ENCODE data around the gene IL19. TPM values are rescaled to one million over a fixed set of nuclear protein-coding genes. Genes with fewer than 3 reads are reported as not detected.

IL19 gene
- total RNA-seq, 1 donor from 2014 or later = not detected

- H3K27me3 Mint-ChIP-seq = peaks cover 15% of the 10 kb centered on the region
- H3K9me3 Mint-ChIP-seq (ENCODE audit: low read depth) = no peaks in the 10 kb centered on the region
- no peak overlapping the region for H3K4me3 Mint-ChIP-seq (ENCODE audit: low read depth)
- H3K4me1 Mint-ChIP-seq (ENCODE audit: low read depth) = no peaks in the 10 kb centered on the region
- no peak for DNase-seq (ENCODE audit: low spot score, unreplicated experiment)
- H3K36me3 Mint-ChIP-seq (ENCODE audit: insufficient read depth) = no peaks in the 10 kb centered on the region
- no peak overlapping the region for H3K27ac Mint-ChIP-seq
- peak; percentile 63 for TF ChIP-seq CTCF (IDR thresholded peaks at IDR 0.05; ENCODE audit: unreplicated experiment)
Observed at GRCh38 chr1:206797534-206798383, 27.2 kb downstream of the IL19 start.

- no peak for TF ChIP-seq CTCF (IDR thresholded peaks at IDR 0.05; ENCODE audit: unreplicated experiment)
- Mint-ChIP-seq H3K27ac (no peak overlapping the region), H3K9me3 (ENCODE audit: low read depth) (no peaks in the 10 kb centered on the region), H3K4me1 (ENCODE audit: low read depth) (no peaks in the 10 kb centered on the region), H3K36me3 (ENCODE audit: insufficient read depth) (no peaks in the 10 kb centered on the region), H3K4me3 (ENCODE audit: low read depth) (no peak overlapping the region), H3K27me3 (peaks cover 18% of the 10 kb centered on the region)
- no peak for DNase-seq (ENCODE audit: low spot score, unreplicated experiment)
Observed at GRCh38 chr1:206798384-206798996, 27.9 kb downstream of the IL19 start.

- H3K4me1 Mint-ChIP-seq (ENCODE audit: low read depth) = no peaks in the 10 kb centered on the region
- no peak overlapping the region for H3K27ac Mint-ChIP-seq
- H3K9me3 Mint-ChIP-seq (ENCODE audit: low read depth) = no peaks in the 10 kb centered on the region
- no peak overlapping the region for H3K4me3 Mint-ChIP-seq (ENCODE audit: low read depth)
- no peak for TF ChIP-seq CTCF (IDR thresholded peaks at IDR 0.05; ENCODE audit: unreplicated experiment)
- no peaks in the 10 kb centered on the region for H3K36me3 Mint-ChIP-seq (ENCODE audit: insufficient read depth)
- H3K27me3 Mint-ChIP-seq = peaks cover 17% of the 10 kb centered on the region
- no peak for DNase-seq (ENCODE audit: low spot score, unreplicated experiment)
Observed at GRCh38 chr1:206799311-206799710, 28.7 kb downstream of the IL19 start.

- H3K27ac Mint-ChIP-seq = no peak overlapping the region
- no peak for TF ChIP-seq CTCF (IDR thresholded peaks at IDR 0.05; ENCODE audit: unreplicated experiment)
- H3K27me3 Mint-ChIP-seq = peaks cover 19% of the 10 kb centered on the region
- DNase-seq (ENCODE audit: low spot score, unreplicated experiment) = no peak
- H3K9me3 Mint-ChIP-seq (ENCODE audit: low read depth) = no peaks in the 10 kb centered on the region
- peaks cover 7% of the 10 kb centered on the region for H3K4me1 Mint-ChIP-seq (ENCODE audit: low read depth)
- no peaks in the 10 kb centered on the region for H3K36me3 Mint-ChIP-seq (ENCODE audit: insufficient read depth)
- no peak overlapping the region for H3K4me3 Mint-ChIP-seq (ENCODE audit: low read depth)
Observed at GRCh38 chr1:206800411-206800810, 29.8 kb downstream of the IL19 start.

GRCh38 chr1:206800891-206801290 lies 30.3 kb downstream of the IL19 start:
- no peak for DNase-seq (ENCODE audit: low spot score, unreplicated experiment)
- peaks cover 19% of the 10 kb centered on the region for H3K27me3 Mint-ChIP-seq
- no peaks in the 10 kb centered on the region for H3K9me3 Mint-ChIP-seq (ENCODE audit: low read depth)
- peaks cover 7% of the 10 kb centered on the region for H3K4me1 Mint-ChIP-seq (ENCODE audit: low read depth)
- TF ChIP-seq CTCF (IDR thresholded peaks at IDR 0.05; ENCODE audit: unreplicated experiment) = no peak
- no peak overlapping the region for H3K4me3 Mint-ChIP-seq (ENCODE audit: low read depth)
- no peak overlapping the region for H3K27ac Mint-ChIP-seq
- no peaks in the 10 kb centered on the region for H3K36me3 Mint-ChIP-seq (ENCODE audit: insufficient read depth)
